T-helper 2 cell (primary cell): ENCODE measurements around the gene SCYL1.
A peak's percentile ranks its signal among the peaks of the same experiment; 100 is the strongest.

Experiments
- DNase-seq, 5 experiments: peaks; one replicate each; pipeline versions ENCODE4 v3.0.0 to v3.0.0-alpha.2; 2012 to 2022

The SCYL1 gene

GRCh38 chr11:65571420-65571819 lies 46.5 kb downstream of the SCYL1 start:
- DNase-seq = no peak

GRCh38 chr11:65571940-65572339 lies 47.1 kb downstream of the SCYL1 start:
- DNase-seq = peak in 1 of 5 experiments; percentile 50

DNA sequence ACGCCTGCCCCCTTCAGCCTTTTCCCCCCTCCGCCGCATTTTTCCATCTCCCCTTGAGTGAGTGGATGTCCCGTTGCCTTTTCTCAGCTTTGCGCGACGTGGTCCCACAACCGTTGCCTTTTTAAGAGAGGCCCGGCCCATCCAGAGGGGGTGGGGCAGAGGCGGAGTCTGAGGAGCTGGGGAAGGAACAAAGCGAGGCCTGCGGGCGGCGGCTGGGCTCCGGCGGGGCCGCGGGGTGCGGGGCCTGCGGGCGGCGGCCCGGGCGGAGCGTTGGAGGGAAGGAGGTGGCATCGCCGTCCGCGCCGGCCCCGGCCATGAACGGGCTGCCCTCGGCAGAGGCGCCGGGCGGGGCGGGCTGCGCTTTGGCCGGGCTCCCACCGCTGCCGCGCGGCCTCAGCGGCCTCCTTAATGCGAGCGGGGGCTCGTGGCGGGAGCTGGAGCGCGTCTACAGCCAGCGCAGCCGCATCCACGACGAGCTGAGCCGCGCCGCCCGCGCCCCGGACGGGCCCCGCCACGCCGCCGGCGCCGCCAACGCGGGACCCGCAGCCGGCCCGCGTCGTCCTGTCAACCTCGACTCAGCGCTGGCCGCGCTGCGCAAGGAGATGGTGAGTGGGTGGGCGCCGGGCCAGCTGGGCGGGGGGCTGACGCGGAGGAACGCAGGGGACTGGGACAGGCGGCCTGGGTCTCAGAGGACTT lies 47.6 kb downstream of the SCYL1 start, which contains the start of gene FAM89B:
Gene FAM89B (plus strand): TSS at position 183 of the 696 bp plus-strand sequence. CDS start 132 bp downstream, at position 315.
- DNase-seq = peak; percentile 68 to 92 (median 84)

GRCh38 chr11:65573391-65574079 lies 48.7 kb downstream of the SCYL1 start:
- peak in 1 of 5 experiments; percentile 50 for DNase-seq

DNA sequence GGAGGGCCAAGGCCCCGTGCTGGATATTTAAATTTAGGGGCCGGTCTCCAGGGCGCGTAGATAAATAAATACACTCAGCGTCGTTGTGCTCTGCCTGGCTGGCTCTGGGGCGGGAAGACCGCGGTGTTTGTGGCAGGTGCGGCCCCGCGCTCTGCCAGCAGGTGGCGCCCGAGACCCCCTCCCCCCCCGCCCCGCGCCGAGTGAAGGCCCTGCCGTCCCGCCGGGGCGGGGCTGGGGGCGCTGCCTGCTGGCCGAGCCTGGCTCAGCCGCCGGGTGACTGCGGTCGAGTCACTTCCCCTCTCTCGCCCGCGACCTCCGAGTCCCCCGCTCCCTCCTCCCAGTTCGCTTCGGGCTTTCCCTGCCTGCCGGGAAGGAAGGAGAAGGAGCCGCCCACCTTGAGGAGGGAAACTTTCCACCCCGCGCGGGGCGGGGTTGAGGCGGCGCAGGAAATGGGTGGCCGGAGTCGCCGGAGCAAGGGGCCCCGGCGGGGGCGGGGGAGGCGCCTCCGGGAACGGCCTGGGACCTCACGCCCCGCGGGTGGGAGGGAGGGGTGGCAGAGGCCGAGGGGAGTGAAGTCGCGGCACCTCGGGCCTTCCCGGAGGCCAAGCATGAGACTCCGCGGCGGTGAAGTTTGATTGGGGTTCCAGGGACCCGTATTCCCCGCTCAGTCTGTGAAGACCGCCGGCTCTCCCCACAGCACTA lies 49.4 kb downstream of the SCYL1 start:
- DNase-seq = peak; percentile 74 to 92 (median 80)

DNA sequence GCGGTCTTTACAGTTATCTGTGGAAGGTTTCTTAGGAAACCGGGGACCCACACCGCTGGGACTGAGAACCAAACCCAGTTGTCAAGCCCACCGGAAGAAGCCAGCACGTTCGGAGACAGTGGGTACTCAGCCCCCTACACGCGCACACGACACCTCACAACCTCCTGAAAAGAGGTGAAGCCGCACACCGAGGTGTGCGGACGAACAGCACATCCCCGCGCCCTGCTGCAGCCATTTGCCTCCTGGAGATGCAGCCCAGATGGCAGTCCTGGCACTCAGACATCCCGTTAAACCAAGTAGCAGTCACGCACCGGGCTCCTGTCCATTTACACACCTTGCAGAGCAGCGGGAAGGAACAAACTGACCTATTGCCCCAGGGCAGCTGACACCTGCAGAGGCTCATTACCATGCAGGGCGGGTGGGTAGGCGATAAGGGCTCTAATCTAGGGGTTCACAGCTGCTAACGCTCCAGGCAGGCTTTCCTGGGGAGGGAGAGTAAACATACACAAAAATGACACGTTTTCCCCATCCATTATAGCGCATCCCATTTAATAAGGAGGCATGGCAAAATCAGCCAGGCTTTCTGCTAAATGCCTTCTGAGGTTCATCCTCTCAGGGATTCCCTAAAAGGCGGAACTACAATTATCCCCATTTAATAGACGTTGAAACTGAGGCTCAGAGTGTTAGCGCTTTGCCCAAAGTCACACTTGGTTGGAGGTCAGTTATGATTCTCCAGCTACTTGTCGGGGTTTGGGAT lies 50.1 kb downstream of the SCYL1 start:
- peak in 1 of 5 experiments; percentile 76 for DNase-seq

GRCh38 chr11:65575568-65576231 lies 50.8 kb downstream of the SCYL1 start, which contains the start of gene EHBP1L1:
Gene EHBP1L1, plus strand, starts transcription at chr11:65576053. Its CDS starts 250 bp downstream, at chr11:65576303.
- DNase-seq = peak; percentile 53 to 88 (median 76)

DNA sequence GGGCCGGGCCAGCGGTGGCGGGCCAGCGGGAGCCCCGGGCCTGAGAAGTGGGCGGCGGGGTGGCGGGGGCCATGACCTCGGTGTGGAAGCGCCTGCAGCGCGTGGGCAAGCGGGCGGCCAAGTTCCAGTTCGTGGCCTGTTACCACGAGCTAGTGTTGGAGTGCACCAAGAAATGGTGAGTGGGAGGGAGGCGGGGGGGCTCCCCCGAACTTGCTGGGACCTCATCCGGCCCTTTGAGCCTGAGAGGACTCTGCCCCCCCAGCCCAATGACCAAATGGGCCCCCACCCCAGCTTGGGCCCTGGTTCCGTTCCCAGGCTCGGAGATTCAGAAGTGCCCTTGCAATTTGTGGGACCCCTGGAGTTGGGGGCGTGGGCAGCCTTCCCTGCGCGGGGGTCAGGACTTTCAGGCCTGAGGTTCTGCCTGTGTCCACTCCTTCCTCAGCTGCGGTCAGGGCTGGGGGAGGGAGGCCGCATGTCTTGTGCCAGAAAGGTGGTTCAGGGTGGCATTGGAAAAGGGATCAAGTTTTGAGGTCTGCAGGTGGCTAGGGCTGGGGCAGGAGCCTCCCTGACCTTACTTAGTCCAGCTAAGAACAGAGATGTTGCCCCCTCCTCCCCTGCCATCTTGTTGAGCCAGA lies 51.5 kb downstream of the SCYL1 start:
- DNase-seq = no peak

GRCh38 chr11:65576867-65577755 lies 52.2 kb downstream of the SCYL1 start:
- peak in 1 of 5 experiments; percentile 41 for DNase-seq

GRCh38 chr11:65577756-65578109 lies 52.9 kb downstream of the SCYL1 start:
- no peak for DNase-seq

DNA sequence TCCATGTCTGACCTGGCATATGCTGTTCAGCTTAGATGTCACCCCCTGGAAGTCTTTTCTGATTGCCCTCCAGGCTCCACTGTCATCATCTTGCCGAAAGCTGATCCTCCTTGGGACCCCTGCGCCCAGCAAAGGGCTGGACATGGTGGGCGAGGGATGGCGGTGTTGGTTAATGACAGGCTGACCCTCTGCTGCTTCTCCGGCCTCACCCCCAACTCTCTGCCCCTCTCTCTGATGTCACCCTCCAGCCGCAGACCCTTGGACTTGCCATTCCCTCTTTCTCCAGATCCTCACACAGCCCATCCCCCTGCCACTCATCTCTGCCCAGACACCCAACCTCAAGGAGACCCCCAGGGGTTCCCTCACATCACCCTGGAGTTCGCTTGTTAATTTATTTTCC lies 53.3 kb downstream of the SCYL1 start:
- no peak for DNase-seq

DNA sequence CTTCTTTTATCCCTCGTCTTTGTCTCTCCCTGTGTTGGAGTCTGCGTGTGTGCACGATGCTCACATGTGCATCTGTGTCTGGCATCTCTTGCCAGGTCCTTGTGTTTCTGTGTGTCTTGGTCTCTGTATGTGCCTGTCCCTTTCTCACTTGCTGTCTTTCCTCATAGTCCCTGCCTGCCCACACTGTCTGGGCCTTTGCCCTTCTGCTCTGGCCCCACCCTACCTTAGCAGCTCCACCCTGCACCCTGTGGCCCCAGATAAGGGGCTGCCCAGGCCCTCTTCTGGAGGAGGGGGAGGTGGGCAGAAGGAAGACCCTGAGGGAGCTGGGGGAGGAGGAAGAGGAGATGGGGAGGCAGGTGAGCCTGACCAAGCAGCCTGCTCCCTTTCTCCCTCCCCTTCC lies 53.8 kb downstream of the SCYL1 start:
- DNase-seq = no peak

GRCh38 chr11:65579291-65579690 lies 54.4 kb downstream of the SCYL1 start:
- no peak for DNase-seq

GRCh38 chr11:65580031-65580692 lies 55.3 kb downstream of the SCYL1 start:
- DNase-seq = no peak

- no peak for DNase-seq
Measured at GRCh38 chr11:65580756-65581155, 55.9 kb downstream of the SCYL1 start.

DNA sequence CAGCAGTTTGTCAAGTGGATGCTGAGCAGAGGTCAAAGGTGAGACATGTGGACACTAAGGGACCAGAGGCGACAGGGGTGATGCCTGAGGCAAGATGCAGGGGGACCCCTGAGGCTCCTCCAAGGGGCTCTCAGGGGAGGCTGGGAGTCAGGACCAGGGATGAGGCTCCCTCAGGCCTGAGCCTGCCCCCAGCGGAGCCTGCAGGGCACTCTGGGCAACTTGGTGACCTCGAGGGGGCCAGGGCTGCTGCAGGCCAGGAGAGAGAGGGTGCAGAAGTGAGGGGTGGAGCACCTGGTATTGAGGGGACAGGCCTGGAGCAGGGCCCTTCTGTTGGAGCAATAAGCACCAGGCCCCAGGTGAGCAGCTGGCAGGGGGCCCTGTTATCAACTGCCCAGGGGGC lies 57.0 kb downstream of the SCYL1 start:
- no peak for DNase-seq

- DNase-seq = no peak
Measured at GRCh38 chr11:65583589-65583988, 58.7 kb downstream of the SCYL1 start.

DNA sequence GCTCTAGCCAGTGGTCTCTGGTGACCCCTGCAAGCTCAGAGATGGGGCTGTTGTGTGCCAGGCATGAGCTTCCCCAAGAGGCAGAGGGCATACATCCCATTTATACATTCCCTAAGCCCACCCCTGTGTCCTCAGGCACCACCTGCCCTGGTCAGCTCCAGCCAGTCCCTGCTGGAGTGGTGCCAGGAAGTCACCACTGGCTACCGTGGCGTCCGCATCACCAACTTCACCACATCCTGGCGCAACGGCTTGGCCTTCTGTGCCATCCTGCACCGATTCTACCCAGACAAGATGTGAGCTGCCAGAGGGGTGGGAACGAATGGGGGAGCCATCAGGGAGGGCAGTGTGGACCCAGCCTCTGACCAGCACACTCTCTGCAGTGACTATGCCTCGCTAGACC lies 59.2 kb downstream of the SCYL1 start:
- no peak for DNase-seq

DNA sequence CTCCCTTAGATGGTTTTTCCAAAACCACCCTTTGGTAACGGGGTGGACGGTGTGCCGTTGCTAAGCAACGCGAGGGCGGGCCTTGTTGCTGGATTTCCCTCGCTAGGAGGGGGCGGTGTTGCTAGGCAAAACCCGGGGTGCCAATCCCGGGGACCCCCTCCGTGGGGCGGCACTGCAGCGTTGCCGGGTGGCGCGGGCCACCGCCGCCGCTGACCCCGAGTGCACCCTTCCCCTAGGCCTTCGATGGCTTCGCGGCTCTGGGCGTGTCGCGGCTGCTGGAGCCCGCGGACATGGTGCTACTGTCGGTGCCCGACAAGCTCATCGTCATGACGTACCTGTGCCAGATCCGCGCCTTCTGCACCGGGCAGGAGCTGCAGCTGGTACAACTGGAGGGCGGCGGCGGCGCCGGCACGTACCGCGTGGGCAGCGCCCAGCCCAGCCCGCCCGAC lies 59.9 kb downstream of the SCYL1 start:
- no peak for DNase-seq
